ENCODE data around the gene ACP2.

The ACP2 gene

GRCh38 chr11:47256374-47256773 is 7.8 kb upstream of the ACP2 start:
- Histone ChIP-seq H3K27me3 (ENCODE audit: insufficient read depth, low read length) (no peaks in the 10 kb centered on the region), H3K27ac (ENCODE audit: low read depth, low read length) (no peak overlapping the region), H3K36me3 (ENCODE audit: insufficient read depth, low read length) (no peaks in the 10 kb centered on the region), H3K4me1 (ENCODE audit: control insufficient read depth, insufficient read depth, low read length, unreplicated experiment) (peaks cover 42% of the 10 kb centered on the region), H3K4me3 (ENCODE audit: low read depth, low read length) (no peak overlapping the region), H2AFZ (ENCODE audit: low read length, unreplicated experiment) (no peak overlapping the region), H3K79me2 (ENCODE audit: control insufficient read depth, insufficient read depth, low read length, unreplicated experiment) (no peaks in the 10 kb centered on the region)

GRCh38 chr11:47254386-47254785 is 5.8 kb upstream of the ACP2 start:
- Histone ChIP-seq H3K4me3 (ENCODE audit: low read depth, low read length) (peak overlapping the region; percentile 50; the same call in 1 of the 2 replicates), H2AFZ (ENCODE audit: low read length, unreplicated experiment) (no peak overlapping the region), H3K79me2 (ENCODE audit: control insufficient read depth, insufficient read depth, low read length, unreplicated experiment) (peaks cover 7% of the 10 kb centered on the region), H3K27ac (ENCODE audit: low read depth, low read length) (peak overlapping the region; percentile 79), H3K4me1 (ENCODE audit: control insufficient read depth, insufficient read depth, low read length, unreplicated experiment) (peaks cover 41% of the 10 kb centered on the region), H3K36me3 (ENCODE audit: insufficient read depth, low read length) (no peaks in the 10 kb centered on the region), H3K27me3 (ENCODE audit: insufficient read depth, low read length) (no peaks in the 10 kb centered on the region)

- peaks cover 11% of the 10 kb centered on the region for H3K79me2 ChIP-seq (ENCODE audit: control insufficient read depth, insufficient read depth, low read length, unreplicated experiment)
- H3K27me3 ChIP-seq (ENCODE audit: insufficient read depth, low read length), result no peaks in the 10 kb centered on the region
- H3K27ac ChIP-seq (ENCODE audit: low read depth, low read length), result peak overlapping the region; percentile 79; the same call in 1 of the 2 replicates
- H3K36me3 ChIP-seq (ENCODE audit: insufficient read depth, low read length), result no peaks in the 10 kb centered on the region
- H3K4me1 ChIP-seq (ENCODE audit: control insufficient read depth, insufficient read depth, low read length, unreplicated experiment), result peaks cover 38% of the 10 kb centered on the region
- H3K4me3 ChIP-seq (ENCODE audit: low read depth, low read length), result no peak overlapping the region
- H2AFZ ChIP-seq (ENCODE audit: low read length, unreplicated experiment), result no peak overlapping the region
Measured at GRCh38 chr11:47253660-47254059, 5.0 kb upstream of the ACP2 start.

- no peaks in the 10 kb centered on the region for H3K36me3 ChIP-seq (ENCODE audit: insufficient read depth, low read length)
Measured at GRCh38 chr11:47251751-47252150, 3.1 kb upstream of the ACP2 start.

GRCh38 chr11:47249378-47249715 is 733 bp upstream of the ACP2 start:
- no peak overlapping the region for H3K27ac ChIP-seq (ENCODE audit: low read depth, low read length)
- H3K4me1 ChIP-seq (ENCODE audit: control insufficient read depth, insufficient read depth, low read length, unreplicated experiment), result peaks cover 23% of the 10 kb centered on the region
- no peaks in the 10 kb centered on the region for H3K27me3 ChIP-seq (ENCODE audit: insufficient read depth, low read length)
- peak overlapping the region; percentile 92 for H2AFZ ChIP-seq (ENCODE audit: low read length, unreplicated experiment)
- no peaks in the 10 kb centered on the region for H3K36me3 ChIP-seq (ENCODE audit: insufficient read depth, low read length)
- peak overlapping the region; percentile 97 for H3K4me3 ChIP-seq (ENCODE audit: low read depth, low read length)
- H3K79me2 ChIP-seq (ENCODE audit: control insufficient read depth, insufficient read depth, low read length, unreplicated experiment), result peaks cover 29% of the 10 kb centered on the region

More at GRCh38 chr11:47251751-47252150, 3.1 kb upstream of the ACP2 start:
- H2AFZ ChIP-seq (ENCODE audit: low read length, unreplicated experiment), result no peak overlapping the region
- no peak overlapping the region for H3K27ac ChIP-seq (ENCODE audit: low read depth, low read length)
- no peaks in the 10 kb centered on the region for H3K27me3 ChIP-seq (ENCODE audit: insufficient read depth, low read length)
- peaks cover 28% of the 10 kb centered on the region for H3K79me2 ChIP-seq (ENCODE audit: control insufficient read depth, insufficient read depth, low read length, unreplicated experiment)
- no peak overlapping the region for H3K4me3 ChIP-seq (ENCODE audit: low read depth, low read length)
- H3K4me1 ChIP-seq (ENCODE audit: control insufficient read depth, insufficient read depth, low read length, unreplicated experiment), result peaks cover 34% of the 10 kb centered on the region

- peak overlapping the region; percentile 56 for H3K27ac ChIP-seq (ENCODE audit: low read depth, low read length)
- H3K4me3 ChIP-seq (ENCODE audit: low read depth, low read length), result peak overlapping the region; percentile 97
- peaks cover 15% of the 10 kb centered on the region for H3K4me1 ChIP-seq (ENCODE audit: control insufficient read depth, insufficient read depth, low read length, unreplicated experiment)
- H3K36me3 ChIP-seq (ENCODE audit: insufficient read depth, low read length), result no peaks in the 10 kb centered on the region
- no peaks in the 10 kb centered on the region for H3K27me3 ChIP-seq (ENCODE audit: insufficient read depth, low read length)
- peaks cover 29% of the 10 kb centered on the region for H3K79me2 ChIP-seq (ENCODE audit: control insufficient read depth, insufficient read depth, low read length, unreplicated experiment)
- peak overlapping the region; percentile 97 for H2AFZ ChIP-seq (ENCODE audit: low read length, unreplicated experiment)
Measured at GRCh38 chr11:47248304-47248663, 330 bp downstream of the ACP2 start.

- Histone ChIP-seq H3K4me1 (ENCODE audit: control insufficient read depth, insufficient read depth, low read length, unreplicated experiment) (peaks cover 16% of the 10 kb centered on the region), H2AFZ (ENCODE audit: low read length, unreplicated experiment) (no peak overlapping the region), H3K36me3 (ENCODE audit: insufficient read depth, low read length) (no peaks in the 10 kb centered on the region; the same call in 1 of the 2 replicates), H3K79me2 (ENCODE audit: control insufficient read depth, insufficient read depth, low read length, unreplicated experiment) (peaks cover 29% of the 10 kb centered on the region), H3K4me3 (ENCODE audit: low read depth, low read length) (peak overlapping the region; percentile 97), H3K27me3 (ENCODE audit: insufficient read depth, low read length) (no peaks in the 10 kb centered on the region), H3K27ac (ENCODE audit: low read depth, low read length) (no peak overlapping the region)
Measured at GRCh38 chr11:47247502-47247901, 1.1 kb downstream of the ACP2 start.

GRCh38 chr11:47245611-47246357 is 2.8 kb downstream of the ACP2 start:
- Histone ChIP-seq H2AFZ (ENCODE audit: low read length, unreplicated experiment) (no peak overlapping the region), H3K36me3 (ENCODE audit: insufficient read depth, low read length) (no peaks in the 10 kb centered on the region; the same call in 1 of the 2 replicates), H3K27me3 (ENCODE audit: insufficient read depth, low read length) (no peaks in the 10 kb centered on the region), H3K79me2 (ENCODE audit: control insufficient read depth, insufficient read depth, low read length, unreplicated experiment) (peaks cover 29% of the 10 kb centered on the region), H3K27ac (ENCODE audit: low read depth, low read length) (no peak overlapping the region), H3K4me1 (ENCODE audit: control insufficient read depth, insufficient read depth, low read length, unreplicated experiment) (peaks cover 21% of the 10 kb centered on the region), H3K4me3 (ENCODE audit: low read depth, low read length) (no peak overlapping the region)

- Histone ChIP-seq H3K27ac (ENCODE audit: low read depth, low read length) (no peak overlapping the region), H3K79me2 (ENCODE audit: control insufficient read depth, insufficient read depth, low read length, unreplicated experiment) (peaks cover 25% of the 10 kb centered on the region), H2AFZ (ENCODE audit: low read length, unreplicated experiment) (no peak overlapping the region), H3K4me1 (ENCODE audit: control insufficient read depth, insufficient read depth, low read length, unreplicated experiment) (peaks cover 21% of the 10 kb centered on the region), H3K27me3 (ENCODE audit: insufficient read depth, low read length) (no peaks in the 10 kb centered on the region), H3K4me3 (ENCODE audit: low read depth, low read length) (no peak overlapping the region), H3K36me3 (ENCODE audit: insufficient read depth, low read length) (peaks cover 3% of the 10 kb centered on the region)
Measured at GRCh38 chr11:47244448-47245350, 3.9 kb downstream of the ACP2 start.

- Histone ChIP-seq H3K27me3 (ENCODE audit: insufficient read depth, low read length) (no peaks in the 10 kb centered on the region), H3K36me3 (ENCODE audit: insufficient read depth, low read length) (peaks cover 8% of the 10 kb centered on the region), H3K4me1 (ENCODE audit: control insufficient read depth, insufficient read depth, low read length, unreplicated experiment) (peaks cover 17% of the 10 kb centered on the region), H3K4me3 (ENCODE audit: low read depth, low read length) (no peak overlapping the region), H2AFZ (ENCODE audit: low read length, unreplicated experiment) (no peak overlapping the region), H3K79me2 (ENCODE audit: control insufficient read depth, insufficient read depth, low read length, unreplicated experiment) (peaks cover 18% of the 10 kb centered on the region), H3K27ac (ENCODE audit: low read depth, low read length) (no peak overlapping the region)
Measured at GRCh38 chr11:47243454-47243853, 5.2 kb downstream of the ACP2 start.
